Peyer's patch (tissue), 4 donors: ENCODE data around the gene GPSM1.

ENCODE experiments used
- POLR2A ChIP-seq, 2 donors: fragments of 450-650 bp; IDR thresholded peaks; one replicate each; pipeline ENCODE4 v1.5.1; 2017; ENCODE audit warnings: antibody characterized with exemption in 2 of 2, mild to moderate bottlenecking in 2 of 2, moderate library complexity in 2 of 2
- TF ChIP-seq, protein P1 (sequence below), 6 experiments: fragments of 450-650 bp in 4 of 6; fragments of 200-600 bp in 2 of 6; sonication (generic) in 1 of 6; IDR thresholded peaks; one replicate each; pipeline ENCODE4 v1.5.1; 2017 to 2019; ENCODE audit warnings: antibody characterized with exemption in 6 of 6, mild to moderate bottlenecking in 3 of 6, moderate library complexity in 1 of 6

DNA sequence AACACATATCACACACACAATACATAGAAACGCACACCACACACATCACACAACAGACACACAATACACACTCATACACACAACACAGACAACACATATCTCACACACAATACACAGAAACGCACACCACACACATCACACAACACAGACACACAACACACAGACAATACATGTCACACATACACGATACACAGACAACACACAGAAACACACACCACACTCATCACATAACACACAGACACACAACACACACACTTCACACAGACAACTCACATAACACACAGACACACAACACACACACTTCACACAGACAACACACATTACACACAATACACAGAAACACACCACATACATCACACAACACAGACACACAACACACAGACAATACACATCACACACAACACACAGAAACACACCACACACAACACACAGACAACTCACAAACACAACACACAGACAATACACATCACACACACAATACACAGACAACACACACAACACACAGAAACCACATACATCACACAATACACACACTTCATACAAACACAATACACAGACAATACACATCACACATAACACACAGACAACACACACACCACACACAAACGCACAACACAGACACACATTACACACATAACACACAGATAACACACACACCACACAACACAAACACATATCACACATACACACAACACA is 19.2 kb upstream of the GPSM1 start:
- TF ChIP-seq, protein P1, sequence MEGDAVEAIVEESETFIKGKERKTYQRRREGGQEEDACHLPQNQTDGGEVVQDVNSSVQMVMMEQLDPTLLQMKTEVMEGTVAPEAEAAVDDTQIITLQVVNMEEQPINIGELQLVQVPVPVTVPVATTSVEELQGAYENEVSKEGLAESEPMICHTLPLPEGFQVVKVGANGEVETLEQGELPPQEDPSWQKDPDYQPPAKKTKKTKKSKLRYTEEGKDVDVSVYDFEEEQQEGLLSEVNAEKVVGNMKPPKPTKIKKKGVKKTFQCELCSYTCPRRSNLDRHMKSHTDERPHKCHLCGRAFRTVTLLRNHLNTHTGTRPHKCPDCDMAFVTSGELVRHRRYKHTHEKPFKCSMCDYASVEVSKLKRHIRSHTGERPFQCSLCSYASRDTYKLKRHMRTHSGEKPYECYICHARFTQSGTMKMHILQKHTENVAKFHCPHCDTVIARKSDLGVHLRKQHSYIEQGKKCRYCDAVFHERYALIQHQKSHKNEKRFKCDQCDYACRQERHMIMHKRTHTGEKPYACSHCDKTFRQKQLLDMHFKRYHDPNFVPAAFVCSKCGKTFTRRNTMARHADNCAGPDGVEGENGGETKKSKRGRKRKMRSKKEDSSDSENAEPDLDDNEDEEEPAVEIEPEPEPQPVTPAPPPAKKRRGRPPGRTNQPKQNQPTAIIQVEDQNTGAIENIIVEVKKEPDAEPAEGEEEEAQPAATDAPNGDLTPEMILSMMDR (IDR thresholded peaks at IDR 0.05) = no peak
- no peak for TF ChIP-seq POLR2A (IDR thresholded peaks at IDR 0.05)
